HG03280 (cell line): ENCODE results near the gene CEBPA.

Experiments used
- ATAC-seq: cut with Tn5 transposase; IDR thresholded peaks from one replicate; pipeline ENCODE4 v1.9.1; 2021; ENCODE audit warnings: mild to moderate bottlenecking, moderate library complexity; ENCODE audit not compliant: unreplicated experiment

Gene CEBPA

DNA sequence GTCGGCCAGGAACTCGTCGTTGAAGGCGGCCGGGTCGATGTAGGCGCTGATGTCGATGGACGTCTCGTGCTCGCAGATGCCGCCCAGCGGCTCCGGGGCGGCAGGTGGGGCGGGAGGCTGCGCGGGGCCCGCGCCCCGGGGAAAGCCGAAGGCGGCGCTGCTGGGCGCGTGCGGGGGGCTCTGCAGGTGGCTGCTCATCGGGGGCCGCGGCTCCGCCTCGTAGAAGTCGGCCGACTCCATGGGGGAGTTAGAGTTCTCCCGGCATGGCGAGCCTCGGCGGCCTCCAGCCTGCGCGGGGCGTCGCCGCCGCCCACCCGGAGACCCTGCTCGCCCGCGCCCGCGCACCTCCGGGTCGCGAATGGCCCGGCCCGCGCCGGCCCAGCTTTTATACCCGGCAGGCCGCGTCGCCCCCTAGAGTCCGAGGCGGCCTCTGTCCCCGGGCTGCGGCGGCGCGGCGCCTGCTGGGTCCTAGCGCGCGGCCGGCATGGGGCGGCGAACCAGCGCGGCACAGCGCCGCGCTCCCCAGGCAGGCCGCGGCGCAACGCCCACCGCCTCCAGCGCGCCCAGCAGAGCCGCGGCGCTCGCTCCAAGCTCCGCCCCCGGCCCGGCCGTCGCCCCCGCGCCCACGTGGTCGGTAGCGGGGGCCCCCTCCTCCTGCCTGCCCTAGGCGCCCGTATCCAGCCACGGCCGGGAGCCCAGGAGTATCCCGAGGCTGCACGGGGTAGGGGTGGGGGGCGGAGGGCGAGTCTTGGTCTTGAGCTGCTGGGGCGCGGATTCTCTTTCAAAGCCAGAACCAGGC lies at the start of gene CEBPA:
TSS of gene CEBPA (minus strand) at position 360 of the 799 bp plus-strand sequence. CDS start at position 240, 120 bp downstream.
- ATAC-seq = peak; percentile 80

DNA sequence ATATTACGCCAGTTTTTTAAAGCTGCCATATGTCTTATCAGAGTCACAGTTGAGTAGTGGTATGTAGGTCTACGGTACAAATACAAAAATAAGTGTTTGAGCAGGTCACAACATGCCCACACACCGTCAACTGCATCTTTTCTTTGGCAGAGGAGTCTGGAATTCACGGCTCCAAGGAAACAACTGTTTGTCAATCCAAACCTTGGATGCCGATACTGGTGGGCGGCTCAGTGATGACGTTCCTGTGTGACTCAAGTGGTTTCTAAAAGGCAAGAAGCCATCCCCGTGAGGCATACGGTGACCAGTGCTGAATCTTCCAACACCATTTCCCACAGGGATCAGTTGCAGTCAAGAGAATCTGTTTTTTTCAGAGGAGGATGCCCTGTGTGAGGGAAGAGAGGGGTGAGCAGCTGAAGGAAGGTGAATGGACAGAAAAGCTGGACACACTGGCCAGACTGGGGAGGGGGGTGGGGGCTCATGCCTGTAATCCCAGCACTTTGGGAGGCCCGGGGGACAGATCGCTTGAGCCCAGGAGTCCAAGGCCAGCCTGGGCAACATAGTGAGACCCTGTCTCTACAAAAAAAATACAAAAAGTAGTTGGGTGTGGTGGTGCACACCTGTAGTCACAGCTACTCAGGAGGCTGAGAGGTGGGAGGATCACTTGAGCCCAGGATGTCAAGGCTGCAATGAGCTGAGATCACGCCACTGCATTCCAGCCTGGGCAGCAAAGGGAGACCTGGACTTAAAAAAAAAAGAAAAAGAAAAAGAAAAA lies 48.4 kb upstream of the CEBPA start:
- no peak for ATAC-seq

DNA sequence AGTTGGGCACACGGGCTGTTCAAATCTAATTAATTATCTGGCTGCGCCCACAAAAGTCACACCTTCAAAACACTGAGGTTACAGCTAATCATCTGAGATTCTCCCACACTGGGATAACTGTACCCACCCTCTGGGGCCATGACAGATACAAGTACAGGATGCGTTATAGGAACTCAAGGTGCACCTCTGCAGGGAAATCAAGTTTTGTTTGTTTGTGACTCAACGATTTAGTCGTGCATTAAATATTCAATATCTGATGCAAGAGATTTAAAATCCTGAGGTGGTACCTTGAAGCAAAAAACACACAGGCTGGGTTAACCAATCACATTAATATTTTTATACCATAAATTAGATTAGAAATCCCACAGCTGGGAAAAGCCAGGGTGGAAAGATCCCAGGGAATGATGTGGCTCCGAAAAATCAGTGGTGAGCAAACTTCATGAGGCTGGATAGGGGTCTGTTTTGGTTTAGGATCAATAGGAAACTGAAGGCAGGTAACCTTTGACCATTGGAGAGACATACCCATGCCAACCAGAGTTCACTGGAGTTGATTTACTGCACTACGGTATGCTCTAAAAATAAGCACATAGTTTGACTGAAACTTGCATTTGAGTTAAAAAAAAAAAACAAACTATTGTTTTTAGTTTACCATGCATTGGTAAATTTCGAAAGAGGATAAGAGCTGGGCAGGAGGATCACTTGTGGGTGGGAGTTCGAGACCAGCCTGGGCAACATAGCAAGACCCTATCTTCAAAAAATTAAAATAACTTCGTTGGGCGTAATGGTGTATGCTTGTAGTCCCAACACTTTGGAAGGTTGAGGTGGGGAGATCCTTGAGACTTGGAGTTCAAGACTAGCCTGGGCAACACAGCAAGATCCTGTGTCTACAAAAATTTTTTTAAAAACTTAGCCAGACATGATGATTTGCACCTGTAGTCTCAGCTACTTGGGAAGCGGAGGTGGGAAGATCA lies 47.3 kb upstream of the CEBPA start:
- ATAC-seq = no peak

DNA sequence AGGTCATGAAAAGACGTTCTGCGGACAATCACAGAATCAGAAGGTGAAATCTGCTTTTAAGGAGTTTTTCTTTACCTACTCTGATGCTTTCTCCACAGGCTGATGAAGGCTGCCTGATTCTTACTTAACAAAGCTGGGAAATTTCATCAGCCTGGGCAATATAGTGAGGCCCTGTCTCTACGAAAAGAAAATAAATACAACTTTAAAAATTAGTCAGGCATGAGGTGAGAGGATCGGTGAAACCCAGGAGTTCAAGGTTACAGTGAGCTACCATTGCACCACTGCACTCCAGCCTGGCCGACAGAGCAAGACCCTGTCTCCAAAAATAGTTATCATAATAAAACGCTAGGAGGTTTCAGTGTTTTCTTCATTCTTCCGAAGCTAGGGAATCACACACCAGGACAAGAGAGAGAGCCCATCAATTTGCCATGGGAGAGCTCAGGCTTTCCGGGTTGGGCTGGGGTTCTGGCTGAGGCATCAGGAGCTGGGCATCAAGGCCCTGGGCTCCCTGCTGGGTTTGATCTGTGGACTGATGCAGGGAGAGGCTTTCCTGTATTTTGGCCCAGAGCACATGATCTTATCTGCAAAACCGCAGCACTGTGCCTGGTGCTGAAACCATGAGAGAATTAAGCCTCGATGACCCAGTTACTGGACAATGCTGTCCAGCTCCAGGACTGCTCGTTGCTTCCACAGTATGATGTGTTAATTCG lies 46.1 kb upstream of the CEBPA start:
- no peak for ATAC-seq

DNA sequence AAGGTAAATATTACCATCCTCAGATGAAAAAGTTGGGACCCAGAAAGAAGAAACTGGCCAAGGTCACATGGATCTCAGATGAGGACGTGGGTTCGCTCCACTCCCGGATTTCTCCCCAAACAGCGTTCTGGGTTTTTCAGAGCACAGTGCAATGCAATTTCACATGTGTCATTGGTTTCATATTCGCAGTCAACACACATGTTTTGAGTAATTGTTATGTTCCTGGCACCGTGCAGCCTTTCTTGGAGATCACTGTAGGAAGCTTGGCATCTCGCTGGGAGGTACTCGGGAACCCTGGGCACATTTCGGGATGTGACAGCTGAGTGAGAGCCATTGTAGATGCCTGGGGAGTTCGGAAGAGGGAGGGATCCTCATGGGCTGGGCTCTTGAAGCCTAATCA lies 45.0 kb upstream of the CEBPA start:
- ATAC-seq = no peak

DNA sequence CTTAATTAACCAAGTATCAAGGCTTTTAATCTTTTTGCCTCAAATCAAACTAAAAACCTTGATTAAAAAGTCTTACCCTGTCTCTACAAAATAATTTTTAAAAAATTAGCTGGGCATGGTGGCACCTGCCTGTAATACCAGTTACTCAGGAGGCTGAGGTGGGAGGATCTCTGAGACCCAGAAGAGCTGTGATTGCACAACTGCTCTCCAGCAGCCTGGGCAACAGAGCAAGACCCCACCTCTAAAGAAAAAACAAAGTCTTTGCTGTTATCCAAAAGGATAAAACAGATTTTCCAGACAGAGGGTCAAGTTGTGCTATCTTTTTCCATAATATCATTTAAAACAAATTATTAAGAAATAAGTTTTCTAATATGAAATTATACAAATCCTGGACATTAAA lies 44.3 kb upstream of the CEBPA start:
- ATAC-seq = no peak

DNA sequence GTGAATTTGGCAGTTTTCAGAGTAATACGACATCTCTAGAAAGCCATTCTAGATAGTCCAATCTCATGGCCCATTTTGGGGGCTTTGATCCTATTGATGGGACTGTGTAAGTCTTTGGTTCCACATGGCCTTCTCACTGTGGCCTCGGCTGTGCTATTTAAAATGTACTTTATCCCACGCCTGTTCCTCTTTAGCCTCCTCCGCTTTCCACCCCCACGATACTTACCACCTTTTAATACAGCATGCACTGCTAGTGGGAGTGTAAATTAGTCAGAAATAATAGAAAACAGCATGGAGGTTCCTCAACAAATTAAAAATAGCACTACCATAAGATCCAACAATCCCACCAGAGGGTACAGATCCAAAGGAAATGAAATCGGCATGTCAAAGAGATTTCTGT lies 42.8 kb upstream of the CEBPA start:
- ATAC-seq = no peak

DNA sequence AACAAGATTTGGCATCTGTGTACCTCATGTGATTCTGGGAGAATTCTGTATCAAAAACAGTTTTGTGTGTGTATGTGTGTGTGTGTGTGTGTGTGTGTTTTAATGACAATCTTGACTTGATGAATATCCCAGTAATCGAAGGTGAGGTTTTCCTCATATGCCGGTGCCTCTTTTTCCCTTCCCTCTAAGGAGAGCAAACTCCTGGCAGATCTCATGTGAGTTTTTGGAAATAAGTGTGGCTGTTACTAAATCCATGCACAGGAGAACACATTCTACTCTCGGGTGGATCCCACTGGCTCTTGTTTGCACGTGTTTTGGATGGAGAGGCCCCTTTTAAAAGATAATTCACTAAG lies 42.2 kb upstream of the CEBPA start:
- ATAC-seq = no peak

DNA sequence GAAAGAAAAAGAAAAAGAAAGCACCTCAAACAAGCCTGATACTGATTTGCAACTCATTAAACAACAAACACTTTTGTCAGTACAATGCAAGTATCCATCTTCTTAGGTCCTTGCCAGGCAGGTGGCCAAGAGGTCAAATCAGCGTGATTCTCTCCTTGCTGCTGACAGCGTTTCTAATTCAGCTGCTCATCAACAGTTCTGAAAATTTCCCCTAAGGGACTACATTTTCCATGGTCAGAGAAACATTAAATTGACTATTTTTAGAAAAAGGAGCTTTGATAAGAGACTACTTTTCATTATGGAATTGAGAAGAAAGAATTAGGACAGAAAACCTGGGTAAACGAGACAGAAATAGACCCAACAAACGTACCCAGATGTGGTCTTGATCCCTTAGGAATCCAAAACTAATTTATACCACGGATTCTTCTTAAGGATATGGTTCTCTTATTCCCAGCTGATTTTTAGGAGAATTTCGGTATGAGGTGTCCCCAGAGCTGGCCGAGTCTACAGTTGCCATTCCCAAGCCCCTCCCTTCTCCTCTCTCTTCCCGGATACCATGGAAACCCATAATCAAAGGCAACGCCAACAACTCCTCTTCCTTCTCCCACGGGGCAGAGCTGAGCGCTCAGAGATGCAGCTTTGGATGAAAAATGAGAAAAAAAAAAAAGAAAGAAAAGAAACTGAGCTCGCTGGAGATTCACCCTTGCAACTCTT lies 41.7 kb upstream of the CEBPA start:
- ATAC-seq = no peak

DNA sequence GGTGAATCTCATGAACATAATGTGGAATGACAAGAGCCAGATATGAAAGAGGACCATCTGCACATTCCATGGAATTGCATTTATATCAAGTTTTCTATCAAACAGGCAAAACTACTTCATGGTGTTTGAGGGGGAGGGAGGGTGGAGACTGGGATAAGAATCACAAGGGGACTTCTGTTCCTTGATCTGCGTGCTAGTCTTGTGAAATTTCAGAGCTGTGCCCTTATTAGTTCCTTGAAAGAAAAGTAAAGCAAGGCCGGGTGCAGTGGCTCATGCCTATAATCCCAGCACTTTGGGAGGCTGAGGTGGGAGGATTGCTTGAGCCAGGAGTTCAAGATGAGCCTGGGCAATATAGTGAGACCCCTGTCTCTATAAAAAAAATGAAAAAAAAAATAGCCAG lies 41.0 kb upstream of the CEBPA start:
- no peak for ATAC-seq

DNA sequence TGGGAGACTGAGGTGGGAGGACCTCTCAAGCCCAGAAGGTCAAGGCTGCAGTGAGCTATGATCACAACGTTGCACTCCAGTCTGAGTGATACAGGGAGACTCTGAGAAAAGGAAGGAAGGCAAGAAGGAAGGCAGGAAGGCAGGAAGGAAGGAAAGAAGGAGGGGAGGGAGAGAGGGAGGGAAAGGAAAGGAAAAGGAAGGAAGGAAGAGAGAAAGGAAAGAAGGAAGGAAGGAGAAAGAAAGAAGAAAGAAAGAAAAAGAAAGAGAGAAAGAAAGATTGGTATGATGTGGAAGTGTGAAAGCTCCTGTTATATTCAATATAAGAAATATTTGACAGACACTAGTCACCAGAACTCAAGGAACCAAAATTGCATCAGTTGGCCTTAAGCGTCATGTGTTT lies 38.7 kb upstream of the CEBPA start:
- ATAC-seq = no peak

DNA sequence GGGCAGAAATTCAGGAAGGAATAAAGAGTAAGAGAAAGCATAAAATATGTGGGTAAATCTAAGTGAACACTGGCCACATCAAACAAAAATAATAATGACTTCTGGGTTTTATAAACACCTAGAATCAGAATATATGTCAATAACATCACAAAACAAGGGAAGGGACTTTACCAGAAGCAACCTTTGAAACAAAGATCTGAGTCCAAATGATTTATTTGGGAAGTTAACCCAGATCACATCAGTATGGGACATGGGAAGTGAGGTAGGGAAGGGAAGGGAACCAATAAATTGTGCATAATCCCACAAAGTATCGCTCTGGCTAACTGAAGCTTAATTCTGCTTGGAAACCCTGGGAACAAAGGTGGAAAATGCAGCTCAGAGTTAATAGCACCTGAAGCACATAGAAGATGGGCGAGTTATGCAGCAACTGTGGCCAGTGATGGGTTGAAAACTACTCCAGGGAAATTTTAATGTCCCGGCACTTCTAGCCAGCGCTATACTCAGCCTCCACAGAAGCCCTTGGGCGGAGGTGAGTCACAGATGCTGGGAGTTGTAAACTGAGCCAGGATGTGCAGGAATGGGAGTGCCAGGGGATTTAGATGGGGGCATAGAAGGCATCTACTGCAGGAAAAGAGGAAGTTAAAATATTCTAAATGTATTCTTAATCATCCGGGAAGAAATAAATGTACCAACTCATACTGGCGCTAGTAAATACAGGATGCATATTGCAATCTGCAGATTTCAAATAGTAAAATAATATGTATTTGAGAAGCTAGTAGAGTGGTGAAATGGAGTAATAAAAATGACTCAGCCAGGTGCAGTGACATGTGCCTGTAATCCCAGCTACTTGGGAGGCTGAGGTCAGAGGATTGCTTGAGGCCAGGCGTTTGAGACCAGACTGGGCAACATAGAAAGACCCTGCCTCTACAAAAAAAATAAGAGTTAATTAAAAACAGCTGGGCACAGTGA lies 37.0 kb upstream of the CEBPA start:
- no peak for ATAC-seq

DNA sequence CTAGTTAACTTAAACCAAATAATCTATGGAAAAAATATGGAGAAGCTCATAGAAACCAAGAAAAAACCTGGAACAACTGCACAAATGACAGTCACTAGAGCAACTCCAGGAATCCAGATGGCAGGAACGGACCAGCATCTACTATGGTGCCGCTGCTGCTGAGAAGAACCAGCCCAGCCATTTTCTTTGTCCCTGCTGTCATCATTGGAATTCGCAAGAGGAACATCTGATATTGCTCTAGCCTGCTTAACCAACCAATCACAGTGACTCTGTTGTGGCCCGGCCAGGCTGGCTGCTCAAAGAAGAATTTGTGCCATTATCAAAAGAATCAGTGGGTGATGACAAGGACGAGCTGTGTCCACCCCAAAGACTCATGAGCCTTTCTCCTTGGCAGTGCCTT lies 33.1 kb upstream of the CEBPA start:
- ATAC-seq = no peak

DNA sequence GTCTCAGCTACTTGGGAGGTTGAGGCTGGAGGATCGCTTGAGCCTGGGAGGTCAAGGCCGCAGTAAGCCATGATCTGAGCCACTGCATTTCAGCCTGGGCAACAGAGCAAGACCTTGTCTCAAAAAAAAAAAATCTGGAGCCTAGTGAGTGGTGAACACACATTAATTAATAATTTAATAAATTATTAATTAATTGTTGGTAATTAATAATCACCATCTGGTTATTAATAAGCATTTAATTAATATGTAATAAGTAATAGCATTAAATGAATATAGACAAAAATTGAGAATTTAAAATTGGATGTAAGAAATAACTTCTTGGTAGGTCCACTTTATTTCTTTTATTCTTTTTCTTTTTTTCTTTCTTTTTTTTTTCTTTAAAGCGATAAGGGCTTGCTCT lies 31.9 kb upstream of the CEBPA start:
- no peak for ATAC-seq

DNA sequence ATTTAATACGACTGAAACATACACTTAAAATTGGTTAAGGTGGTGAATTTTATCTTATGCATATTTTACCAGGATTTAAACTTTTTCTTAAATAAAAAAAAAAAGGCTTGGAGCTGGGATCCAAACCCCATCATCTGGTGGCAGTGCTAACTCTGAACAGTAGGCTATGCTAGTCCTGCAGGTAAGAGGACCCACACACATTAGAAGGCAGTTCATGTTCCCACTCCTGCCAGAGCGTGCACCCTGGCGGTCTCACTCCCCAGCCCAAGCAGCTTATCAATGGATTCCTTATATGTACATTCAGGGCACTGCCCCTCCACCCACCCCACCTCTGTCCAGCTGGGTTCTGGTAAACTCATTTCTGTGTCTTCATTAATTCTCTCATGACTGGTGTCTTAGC lies 31.3 kb upstream of the CEBPA start:
- no peak for ATAC-seq

DNA sequence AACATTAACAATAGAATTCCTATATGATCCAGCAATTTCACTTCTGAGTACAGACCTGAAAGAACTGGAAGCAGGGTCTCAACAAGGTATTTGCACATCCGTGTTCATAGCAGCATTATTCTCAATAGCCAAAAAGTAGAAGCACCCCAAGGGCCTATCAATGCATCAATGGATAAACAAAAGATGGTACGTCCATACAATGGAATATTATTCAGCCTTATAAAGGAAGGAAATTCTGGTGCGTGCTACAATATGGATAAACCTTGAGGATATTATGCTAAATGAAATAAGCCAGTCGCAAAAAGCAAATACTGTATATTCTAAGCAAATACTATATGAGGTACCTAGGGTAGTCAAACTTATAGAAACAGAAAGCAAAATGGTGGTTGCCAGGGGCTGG lies 30.8 kb upstream of the CEBPA start:
- ATAC-seq = no peak

DNA sequence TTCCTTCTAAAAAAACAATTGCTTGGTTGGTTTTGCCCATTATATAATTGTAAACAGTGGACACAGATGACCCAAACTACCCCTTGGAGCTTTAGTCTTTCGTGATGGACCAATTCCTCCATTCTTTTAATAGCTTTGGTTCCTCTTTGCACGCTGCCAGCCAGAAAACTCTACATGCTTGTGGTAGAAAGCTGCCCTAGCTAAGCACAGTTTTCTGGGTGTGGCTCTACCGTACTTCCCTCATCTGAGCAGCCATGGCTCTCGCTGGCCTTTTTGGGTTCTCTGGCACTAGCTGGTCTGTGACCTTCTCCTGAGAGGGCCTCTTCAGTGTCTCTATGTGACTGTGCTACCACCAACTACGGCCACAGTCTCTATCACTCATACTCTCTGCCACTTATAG lies 29.9 kb upstream of the CEBPA start:
- no peak for ATAC-seq

DNA sequence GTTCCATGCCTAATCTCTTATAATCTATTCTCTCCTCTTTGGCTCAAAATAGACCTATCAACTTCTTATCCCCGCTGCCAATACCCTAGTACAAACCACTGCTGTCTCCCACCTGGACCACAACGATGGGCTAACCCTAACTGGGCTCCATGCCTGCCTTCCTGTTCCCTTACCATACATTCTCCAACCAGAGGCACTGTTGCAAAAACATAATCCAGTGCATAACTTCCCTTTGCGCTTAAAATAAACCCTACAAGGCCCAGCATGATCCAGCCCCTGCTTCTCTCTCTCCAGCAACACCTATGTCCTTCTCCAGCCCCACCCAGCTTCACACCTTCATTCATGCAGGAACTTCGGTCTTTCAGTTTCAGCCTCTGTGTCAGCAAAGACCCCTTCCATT lies 27.4 kb upstream of the CEBPA start:
- no peak for ATAC-seq

DNA sequence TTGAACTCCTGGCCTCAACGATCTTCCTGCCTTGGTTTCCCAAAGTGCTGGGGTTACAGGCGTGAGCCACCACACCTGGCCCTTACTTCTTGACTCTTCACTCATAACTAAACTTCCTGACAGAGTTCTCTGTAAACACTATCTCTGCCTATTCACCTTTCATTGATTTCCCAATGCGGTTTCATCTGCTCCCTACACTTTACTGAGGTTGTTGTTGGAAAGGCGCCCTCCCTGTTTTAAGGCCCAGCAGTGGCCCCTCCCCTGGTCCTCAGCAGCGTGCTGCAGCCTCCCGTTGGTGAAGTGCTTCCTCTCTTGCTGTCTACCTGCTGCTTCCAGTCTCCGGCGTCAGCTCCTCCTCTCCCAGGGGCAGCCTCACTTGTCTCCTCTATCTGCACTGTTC lies 26.7 kb upstream of the CEBPA start:
- ATAC-seq = no peak
